ENCODE results near the gene GALNT11. TPM values are rescaled to one million over a fixed set of nuclear protein-coding genes. Genes with fewer than 3 reads are reported as not detected.

The GALNT11 gene
- total RNA-seq, 3 donors from 2014 or later: 57.1 to 65.7 (median 58.7) TPM

DNA sequence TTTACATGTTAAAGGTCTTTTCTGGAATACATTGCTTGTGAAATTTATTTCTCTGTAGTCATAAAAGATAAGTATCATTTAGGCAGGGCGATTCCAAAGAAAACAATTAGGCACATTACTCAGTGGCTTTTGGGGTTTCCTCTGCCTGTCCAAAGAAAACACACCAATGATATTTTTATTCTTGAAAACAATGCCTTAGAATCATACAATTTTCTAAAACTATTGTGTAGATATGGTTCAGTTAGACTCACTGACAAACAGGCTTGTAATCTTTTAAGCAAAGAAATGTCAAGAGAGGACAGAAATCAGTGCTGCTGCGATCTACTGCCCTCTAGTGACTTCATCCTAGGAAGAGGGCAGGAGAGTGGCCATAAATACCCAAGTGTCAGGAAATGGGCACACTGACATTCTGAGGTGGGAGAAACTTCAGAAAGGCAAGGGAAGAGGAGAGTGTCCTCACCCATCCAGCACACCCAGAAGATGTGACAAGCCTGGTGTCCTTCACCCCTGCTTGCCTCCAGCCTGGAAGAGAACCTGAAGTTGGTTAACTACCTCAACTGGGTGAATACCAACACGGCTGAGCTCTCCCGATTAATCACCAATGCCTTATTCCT, 120.5 kb downstream of the GALNT11 start:
- H3K4me3 ChIP-seq: no peak overlapping the region
- intact Hi-C loops (cut with DNase I; ENCODE audit: low total_unique reads): no loop called here
- H3K36me3 ChIP-seq: peaks cover 15% of the 10 kb centered on the region
- TF ChIP-seq, protein P1, sequence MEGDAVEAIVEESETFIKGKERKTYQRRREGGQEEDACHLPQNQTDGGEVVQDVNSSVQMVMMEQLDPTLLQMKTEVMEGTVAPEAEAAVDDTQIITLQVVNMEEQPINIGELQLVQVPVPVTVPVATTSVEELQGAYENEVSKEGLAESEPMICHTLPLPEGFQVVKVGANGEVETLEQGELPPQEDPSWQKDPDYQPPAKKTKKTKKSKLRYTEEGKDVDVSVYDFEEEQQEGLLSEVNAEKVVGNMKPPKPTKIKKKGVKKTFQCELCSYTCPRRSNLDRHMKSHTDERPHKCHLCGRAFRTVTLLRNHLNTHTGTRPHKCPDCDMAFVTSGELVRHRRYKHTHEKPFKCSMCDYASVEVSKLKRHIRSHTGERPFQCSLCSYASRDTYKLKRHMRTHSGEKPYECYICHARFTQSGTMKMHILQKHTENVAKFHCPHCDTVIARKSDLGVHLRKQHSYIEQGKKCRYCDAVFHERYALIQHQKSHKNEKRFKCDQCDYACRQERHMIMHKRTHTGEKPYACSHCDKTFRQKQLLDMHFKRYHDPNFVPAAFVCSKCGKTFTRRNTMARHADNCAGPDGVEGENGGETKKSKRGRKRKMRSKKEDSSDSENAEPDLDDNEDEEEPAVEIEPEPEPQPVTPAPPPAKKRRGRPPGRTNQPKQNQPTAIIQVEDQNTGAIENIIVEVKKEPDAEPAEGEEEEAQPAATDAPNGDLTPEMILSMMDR (IDR thresholded peaks at IDR 0.05): peak in 2 of 3 donors; percentile 38 to 40
- TF ChIP-seq POLR2A (IDR thresholded peaks at IDR 0.05): no peak
- peak in 1 of 3 donors; percentile 28 for TF ChIP-seq POLR2AphosphoS5 (IDR thresholded peaks at IDR 0.05)
- no peaks in the 10 kb centered on the region for H3K27me3 ChIP-seq
- H3K27ac ChIP-seq: peak overlapping the region in 1 of 2 donors; percentile 50
- no peaks in the 10 kb centered on the region for H3K4me1 ChIP-seq
- no peaks in the 10 kb centered on the region for H3K9me3 ChIP-seq
- DNase-seq (ENCODE audit: low spot score in 2 of 2): no peak

DNA sequence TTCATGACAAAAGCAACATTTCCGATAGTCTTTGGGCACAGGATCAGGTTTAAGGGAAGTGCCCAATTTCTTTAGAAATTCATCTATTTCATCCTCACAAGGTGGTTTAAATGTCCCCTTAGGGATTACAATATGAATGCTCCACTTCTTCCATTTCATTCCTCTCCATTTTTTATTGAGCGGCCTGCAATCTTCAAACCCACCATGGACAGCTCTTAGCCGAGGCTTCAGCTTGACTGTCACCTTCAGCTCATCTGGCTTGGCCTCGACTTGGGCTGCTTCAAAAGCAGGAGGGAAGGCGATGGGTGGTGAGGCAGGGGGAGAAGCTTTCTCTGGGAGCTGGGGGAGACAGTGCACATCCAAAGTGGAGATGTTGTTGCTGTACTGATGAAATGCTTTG, 123.2 kb downstream of the GALNT11 start:
- intact Hi-C loops (cut with DNase I; ENCODE audit: low total_unique reads): no loop called here
- H3K27me3 ChIP-seq: no peaks in the 10 kb centered on the region
- H3K9me3 ChIP-seq: no peaks in the 10 kb centered on the region
- no peak for DNase-seq (ENCODE audit: low spot score in 2 of 2)
- peaks cover 19% of the 10 kb centered on the region for H3K36me3 ChIP-seq
- H3K27ac ChIP-seq: no peak overlapping the region
- TF ChIP-seq POLR2AphosphoS5 (IDR thresholded peaks at IDR 0.05): no peak
- TF ChIP-seq, protein P1 (IDR thresholded peaks at IDR 0.05): no peak
- TF ChIP-seq POLR2A (IDR thresholded peaks at IDR 0.05): no peak
- no peak overlapping the region for H3K4me3 ChIP-seq
- no peaks in the 10 kb centered on the region for H3K4me1 ChIP-seq

DNA sequence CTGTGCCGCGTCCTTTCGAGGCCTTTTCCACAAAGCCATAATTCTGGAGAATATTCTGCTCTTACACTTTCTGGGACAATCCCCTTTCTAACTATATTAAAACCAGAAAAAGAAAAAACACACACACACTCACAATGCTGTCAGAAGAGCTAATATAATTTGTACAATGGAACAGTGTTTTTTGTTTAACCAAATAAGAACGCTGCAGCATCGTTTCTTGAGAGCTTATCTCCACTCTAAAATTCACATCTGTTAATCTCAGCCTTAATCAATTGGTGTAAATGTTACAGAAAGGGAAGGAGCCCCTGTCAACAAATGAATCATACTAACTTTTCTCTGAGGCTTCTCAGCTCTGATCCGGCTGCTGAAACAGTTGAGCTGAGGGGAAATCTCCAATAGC, 123.9 kb downstream of the GALNT11 start:
- Histone ChIP-seq H3K4me1 (no peaks in the 10 kb centered on the region), H3K27me3 (no peaks in the 10 kb centered on the region), H3K27ac (no peak overlapping the region), H3K4me3 (no peak overlapping the region), H3K36me3 (peaks cover 19% of the 10 kb centered on the region), H3K9me3 (no peaks in the 10 kb centered on the region)
- TF ChIP-seq, protein P1 (IDR thresholded peaks at IDR 0.05): no peak
- TF ChIP-seq POLR2A (IDR thresholded peaks at IDR 0.05): no peak
- TF ChIP-seq POLR2AphosphoS5 (IDR thresholded peaks at IDR 0.05): no peak
- no peak for DNase-seq (ENCODE audit: low spot score in 2 of 2)
- intact Hi-C loops (cut with DNase I; ENCODE audit: low total_unique reads): no loop called here

DNA sequence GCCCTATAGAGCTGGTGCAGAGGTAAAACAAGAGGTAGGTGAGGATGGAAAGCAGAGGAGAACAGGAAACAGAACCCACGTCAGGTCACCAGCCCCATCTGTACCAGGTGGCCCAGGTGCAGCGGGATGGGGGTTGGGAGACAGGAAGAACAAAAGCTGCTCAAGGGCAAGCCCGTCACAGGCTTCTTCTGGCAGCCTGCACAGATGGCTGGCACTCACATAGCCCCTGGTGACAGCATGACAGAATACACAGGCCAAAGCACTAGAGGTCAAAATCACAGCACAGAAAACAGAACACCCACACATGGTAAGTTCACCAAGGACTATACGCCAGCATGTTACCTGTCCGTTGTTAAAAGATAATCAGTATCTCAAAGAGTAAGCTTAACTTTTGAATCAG, 126.8 kb downstream of the GALNT11 start:
- Histone ChIP-seq H3K9me3 (no peaks in the 10 kb centered on the region), H3K27me3 (no peaks in the 10 kb centered on the region), H3K36me3 (peaks cover 19% of the 10 kb centered on the region), H3K4me1 (no peaks in the 10 kb centered on the region), H3K27ac (no peak overlapping the region), H3K4me3 (no peak overlapping the region)
- DNase-seq (ENCODE audit: low spot score in 2 of 2): no peak
- TF ChIP-seq POLR2AphosphoS5 (IDR thresholded peaks at IDR 0.05) (no peak), POLR2A (IDR thresholded peaks at IDR 0.05) (no peak)
- TF ChIP-seq, protein P1 (IDR thresholded peaks at IDR 0.05): no peak
- intact Hi-C loops (cut with DNase I; ENCODE audit: low total_unique reads): no loop called here

DNA sequence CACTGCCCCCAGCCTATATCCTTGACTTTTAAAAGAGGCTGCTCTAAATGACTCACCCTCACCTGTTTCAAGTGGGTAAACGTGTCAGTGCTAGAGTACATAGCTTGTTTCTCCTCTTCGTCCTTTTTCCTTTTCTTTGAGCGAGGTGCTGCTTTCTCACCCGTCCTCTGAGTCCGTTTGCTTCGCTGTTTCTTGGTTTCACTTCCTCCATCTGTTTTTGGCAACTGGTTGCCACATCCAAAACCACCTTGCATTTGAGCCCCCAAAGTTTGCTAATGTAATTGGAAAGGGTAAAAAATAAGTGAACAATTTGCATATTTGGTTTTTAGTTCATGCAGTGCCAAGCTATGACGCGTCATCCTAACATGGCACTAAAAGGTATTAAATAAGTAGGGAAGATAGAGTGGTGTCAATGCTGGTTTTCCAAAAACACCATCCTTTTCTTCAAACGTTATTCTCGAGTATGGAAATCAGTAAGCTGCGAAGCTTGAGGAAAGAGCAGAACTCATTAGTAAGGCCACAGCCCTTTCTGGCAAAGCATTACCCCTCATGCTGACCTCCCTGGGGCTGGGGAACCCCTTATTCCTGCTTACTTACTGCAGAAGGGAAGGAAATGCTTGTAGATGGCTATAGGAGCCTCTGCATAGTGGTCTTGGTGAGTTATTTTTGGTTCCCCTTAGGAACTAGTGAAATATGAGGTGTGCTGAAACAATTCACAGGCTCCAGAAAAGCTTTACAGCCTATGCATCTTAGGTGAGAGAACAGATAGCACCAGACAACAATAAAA, 133.5 kb downstream of the GALNT11 start:
- no peaks in the 10 kb centered on the region for H3K27me3 ChIP-seq
- TF ChIP-seq POLR2A (IDR thresholded peaks at IDR 0.05): no peak
- TF ChIP-seq POLR2AphosphoS5 (IDR thresholded peaks at IDR 0.05): no peak
- TF ChIP-seq, protein P1 (IDR thresholded peaks at IDR 0.05): no peak
- no peak overlapping the region for H3K27ac ChIP-seq
- peaks cover 12% of the 10 kb centered on the region for H3K36me3 ChIP-seq
- intact Hi-C loops (cut with DNase I; ENCODE audit: low total_unique reads): no loop called here
- no peaks in the 10 kb centered on the region for H3K4me1 ChIP-seq
- H3K9me3 ChIP-seq: no peaks in the 10 kb centered on the region
- no peak for DNase-seq (ENCODE audit: low spot score in 2 of 2)
- H3K4me3 ChIP-seq: no peak overlapping the region

Measured in breast epithelium (tissue), 4 donors.